Glomerular visceral epithelial cell (primary cell): ENCODE measurements around the gene SMARCA4.

Source experiments
- DNase-seq: peaks from one replicate; pipeline ENCODE4 v3.0.0-alpha.2; 2016; ENCODE audit errors: extremely low spot score

The SMARCA4 gene

GRCh38 chr19:11010041-11010440, 49.2 kb downstream of the SMARCA4 start:
- no peak for DNase-seq

GRCh38 chr19:11012507-11012906, 51.7 kb downstream of the SMARCA4 start:
- no peak for DNase-seq

- no peak for DNase-seq
Observed at GRCh38 chr19:11013771-11014170, 52.9 kb downstream of the SMARCA4 start.

GRCh38 chr19:11014403-11014911, 53.6 kb downstream of the SMARCA4 start:
- DNase-seq, result no peak

- DNase-seq, result no peak
Observed at GRCh38 chr19:11016631-11017030, 55.8 kb downstream of the SMARCA4 start.

GRCh38 chr19:11017275-11018035, 56.6 kb downstream of the SMARCA4 start:
- no peak for DNase-seq

GRCh38 chr19:11018179-11018578, 57.3 kb downstream of the SMARCA4 start:
- no peak for DNase-seq

- DNase-seq, result no peak
Observed at GRCh38 chr19:11018763-11019162, 57.9 kb downstream of the SMARCA4 start.

GRCh38 chr19:11019262-11019661, 58.4 kb downstream of the SMARCA4 start:
- DNase-seq, result no peak

GRCh38 chr19:11019824-11020223, 59.0 kb downstream of the SMARCA4 start:
- DNase-seq, result no peak

GRCh38 chr19:11020423-11020822, 59.6 kb downstream of the SMARCA4 start:
- DNase-seq, result no peak

GRCh38 chr19:11020982-11021759, 60.3 kb downstream of the SMARCA4 start:
- DNase-seq, result no peak

- no peak for DNase-seq
Observed at GRCh38 chr19:11021760-11022144, 60.9 kb downstream of the SMARCA4 start.

GRCh38 chr19:11023016-11023415, 62.2 kb downstream of the SMARCA4 start:
- DNase-seq, result no peak

GRCh38 chr19:11023710-11024109, 62.9 kb downstream of the SMARCA4 start:
- DNase-seq, result no peak

GRCh38 chr19:11024259-11024658, 63.4 kb downstream of the SMARCA4 start:
- DNase-seq, result no peak

GRCh38 chr19:11025006-11025405, 64.2 kb downstream of the SMARCA4 start:
- DNase-seq, result no peak

GRCh38 chr19:11025445-11025844, 64.6 kb downstream of the SMARCA4 start:
- DNase-seq, result no peak

- DNase-seq, result no peak
Observed at GRCh38 chr19:11025997-11026396, 65.2 kb downstream of the SMARCA4 start.

- DNase-seq, result no peak
Observed at GRCh38 chr19:11027381-11027780, 66.6 kb downstream of the SMARCA4 start.

GRCh38 chr19:11028146-11028545, 67.3 kb downstream of the SMARCA4 start:
- DNase-seq, result no peak

- no peak for DNase-seq
Observed at GRCh38 chr19:11031421-11032070, 70.7 kb downstream of the SMARCA4 start.
